Endothelial cell of umbilical vein (primary cell): Measurements from ENCODE around the gene SERPINA1. TPM values are rescaled to one million over a fixed set of nuclear protein-coding genes. Genes with fewer than 3 reads are reported as not detected.
"Not testable (repeated sequence)": the region's sequence is repeated elsewhere in the genome, so short reads cannot be mapped to it uniquely, and the experiment has no call there.

Experiments
- BruUV-seq: library from RNA; stranded (reverse); fragments of 400-500 nt; replicated peaks from 2 replicates; lab custom pipeline; 2021; lab: Mats Ljungman, UMichigan
- CTCF ChIA-PET: fragments of 300-600, 350-600 bp; sonication (Branson Sonifier 250); formaldehyde crosslinking; loops from one replicate; lab custom pipeline; 2021; ENCODE audit warnings: antibody characterized with exemption, inconsistent platforms; lab: Charles Lee
- POLR2A ChIA-PET: fragments of 300-600, 350-600 bp; sonication (Branson Sonifier 250); formaldehyde crosslinking; loops from one replicate; lab custom pipeline; 2021; ENCODE audit warnings: antibody characterized with exemption, inconsistent platforms; lab: Charles Lee
- DNase-seq: peaks from one replicate; pipeline ENCODE4 v3.0.0-alpha.2; 2011; ENCODE audit warnings: low read depth, low spot score
- FAIRE-seq: peaks from 2 replicates; lab custom pipeline; 2011; peaks lifted over from hg19 to GRCh38; lab: Jason Lieb, UNC
- H2AFZ ChIP-seq: 2 replicates; pipeline ENCODE4 v1.6.0; 2012; ENCODE audit warnings: low read depth, low read length, control low read depth, inconsistent platforms
- H3K27ac ChIP-seq: 2 replicates; pipeline ENCODE4 v1.5.1; 2011; ENCODE audit warnings: low read depth, mild to moderate bottlenecking, control low read depth, low read length, moderate library complexity; ENCODE audit not compliant: insufficient read depth
- H3K27me3 ChIP-seq, 2 experiments: 2 replicates each; pipeline versions ENCODE4 v1.6.0 to v1.6.1; 2011; ENCODE audit warnings: low read length in 2 of 2, mixed read lengths in 1 of 2; ENCODE audit not compliant: control insufficient read depth in 2 of 2, insufficient read depth in 2 of 2
- H3K36me3 ChIP-seq, 2 experiments: 2 replicates in 1 of 2; 3 replicates in 1 of 2; pipeline ENCODE4 v1.5.1; 2011; ENCODE audit warnings: low read length in 2 of 2, mild to moderate bottlenecking in 1 of 2, moderate library complexity in 1 of 2; ENCODE audit not compliant: control insufficient read depth in 2 of 2, insufficient read depth in 2 of 2; ENCODE audit errors: extremely low read depth in 1 of 2
- H3K4me1 ChIP-seq: 3 replicates; pipeline ENCODE4 v1.5.1; 2011; ENCODE audit warnings: mild to moderate bottlenecking, low read length; ENCODE audit not compliant: control insufficient read depth, insufficient read depth; ENCODE audit errors: extremely low read depth
- H3K4me2 ChIP-seq: 2 replicates; pipeline ENCODE4 v1.6.1; 2011; ENCODE audit warnings: low read length, control low read depth, mixed read lengths; ENCODE audit not compliant: insufficient read depth
- H3K4me3 ChIP-seq, 3 experiments: fragments of 200-600 bp in 1 of 3; sonication (generic), shearing (Covaris generic) in 1 of 3; replicated peaks in 1 of 3; 2 replicates each; pipeline ENCODE4 v1.5.1; 2011 to 2016; ENCODE audit warnings: control low read depth in 3 of 3, low read length in 3 of 3, mild to moderate bottlenecking in 2 of 3, inconsistent platforms in 1 of 3, low read depth in 1 of 3, moderate library complexity in 1 of 3; ENCODE audit not compliant: insufficient read depth in 1 of 3
- H3K79me2 ChIP-seq: 2 replicates; pipeline ENCODE4 v1.6.0; 2012; ENCODE audit warnings: low read length, inconsistent platforms; ENCODE audit not compliant: control insufficient read depth, insufficient read depth
- H3K9ac ChIP-seq: replicated peaks from 2 replicates; pipeline ENCODE3; 2011; ENCODE audit warnings: low read length, control low read depth; ENCODE audit not compliant: insufficient read depth; ENCODE audit errors: extremely low read depth
- H3K9me1 ChIP-seq: replicated peaks from 3 replicates; pipeline ENCODE4 v1.6.0; 2011; ENCODE audit warnings: mild to moderate bottlenecking, low read length; ENCODE audit not compliant: control insufficient read depth, insufficient read depth; ENCODE audit errors: extremely low read depth
- H3K9me3 ChIP-seq: replicated peaks from 2 replicates; pipeline ENCODE4 v1.5.1; 2012; ENCODE audit warnings: low read length, inconsistent platforms; ENCODE audit not compliant: control insufficient read depth, insufficient read depth
- H4K20me1 ChIP-seq: replicated peaks from 2 replicates; pipeline ENCODE3; 2011; ENCODE audit warnings: mild to moderate bottlenecking, low read length; ENCODE audit not compliant: control insufficient read depth, insufficient read depth; ENCODE audit errors: extremely low read depth
- EZH2 ChIP-seq: IDR thresholded peaks from 2 replicates; pipeline ENCODE4 v1.6.1; 2012; ENCODE audit warnings: borderline replicate concordance, low read depth, mild to moderate bottlenecking, moderate library complexity, low read length, inconsistent platforms; ENCODE audit not compliant: severe bottlenecking
- FOS ChIP-seq: IDR thresholded peaks from 2 replicates; pipeline ENCODE4 v1.6.1; 2011; ENCODE audit warnings: mild to moderate bottlenecking, low read length, moderate library complexity, borderline replicate concordance; ENCODE audit not compliant: insufficient read depth
- GATA2 ChIP-seq: IDR thresholded peaks from 2 replicates; pipeline ENCODE4 v1.7.0; 2011; ENCODE audit warnings: low read depth, mild to moderate bottlenecking, moderate library complexity, mixed read lengths, low read length; ENCODE audit not compliant: insufficient read length, insufficient read depth
- JUN ChIP-seq: IDR thresholded peaks from 2 replicates; pipeline ENCODE4 v1.6.1; 2011; ENCODE audit warnings: borderline replicate concordance, low read depth; ENCODE audit not compliant: insufficient read length, insufficient read depth
- MYC ChIP-seq: IDR thresholded peaks from one replicate; pipeline ENCODE4 v1.6.1; 2011; ENCODE audit warnings: mild to moderate bottlenecking, low read depth, low read length
- POLR2A ChIP-seq: IDR thresholded peaks from 2 replicates; pipeline ENCODE4 v1.6.1; 2012; ENCODE audit warnings: low read depth, mild to moderate bottlenecking, control low read depth, low read length
- POLR2AphosphoS5 ChIP-seq: IDR thresholded peaks from 2 replicates; pipeline ENCODE4 v1.6.1; 2012; ENCODE audit warnings: low read depth, mild to moderate bottlenecking, control low read depth, low read length, moderate library complexity; ENCODE audit not compliant: insufficient read depth
- dilution Hi-C: fragments of 300-500 bp; cut with MboI; formaldehyde crosslinking; loops from one replicate; pipeline ENCODE4 v1.15.0; 2019; ENCODE audit warnings: low sequenced_read_pairs; ENCODE audit not compliant: extremely low pct_ligation_motif_present
- intact Hi-C: fragments of 100-400 bp; cut with micrococcal nuclease; formaldehyde crosslinking; loops from one replicate; pipeline ENCODE4 v1.10.0; 2022
- polyA plus RNA-seq, 4 experiments: library from polyadenylated mRNA; depleted of rRNA in 3 of 4; stranded (reverse) in 3 of 4; unstranded in 1 of 4; fragments of >200 nt; gene quantifications; 2 replicates each; pipeline versions ENCODE4 v1.2.1 to v1.2.3, GENCODE V29; 2011 to 2012; ENCODE audit warnings: missing spikeins in 1 of 4
- total RNA-seq: library from RNA; stranded (reverse); gene quantifications from 2 replicates; pipeline ENCODE4 v1.2.3, GENCODE V29; 2021
- TF ChIP-seq, protein P1 (sequence below): IDR thresholded peaks from 2 replicates; pipeline ENCODE4 v1.6.1; 2011; ENCODE audit not compliant: insufficient read depth, insufficient read length
- TF ChIP-seq, protein P2 (sequence below), 2 donors: IDR thresholded peaks; 1 replicate in 1 of 2; 2 replicates in 1 of 2; pipeline ENCODE4 v1.5.1; 2011; ENCODE audit warnings: low read length in 2 of 2, mild to moderate bottlenecking in 2 of 2, moderate library complexity in 2 of 2, control low read depth in 1 of 2, inconsistent platforms in 1 of 2, low read depth in 1 of 2; ENCODE audit not compliant: insufficient read depth in 1 of 2; ENCODE audit errors: extremely low read depth in 1 of 2

Gene SERPINA1
- total and polyA plus RNA-seq, 2 donors (not counting 3 experiments of a cell fraction or from before 2014, with no cell fraction given), result not detected

DNA sequence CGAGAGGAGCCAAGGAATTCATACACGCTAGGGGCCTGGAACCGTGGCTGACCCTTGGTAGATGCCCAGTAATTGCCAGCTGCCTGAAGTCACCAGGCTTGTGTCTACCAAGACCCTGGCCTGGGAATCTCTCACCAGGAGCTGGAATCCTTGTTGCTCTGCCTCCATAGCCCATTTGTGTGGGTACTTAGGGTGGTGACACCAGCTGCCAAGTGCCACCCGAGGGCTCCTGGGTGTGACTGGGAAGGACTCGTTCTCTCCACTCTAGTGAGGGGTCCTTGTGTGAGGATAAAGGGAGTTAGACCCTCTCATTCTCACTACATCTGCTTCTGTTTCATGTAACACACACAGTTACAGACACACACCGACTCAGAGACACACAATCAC, 17.9 kb downstream of the SERPINA1 start:
- Histone ChIP-seq H3K9me3 (no peaks in the 10 kb centered on the region), H2AFZ (no peak overlapping the region), H3K36me3 (no peaks in the 10 kb centered on the region), H4K20me1 (no peaks in the 10 kb centered on the region), H3K79me2 (no peaks in the 10 kb centered on the region), H3K9me1 (no peaks in the 10 kb centered on the region), H3K27me3 (no peaks in the 10 kb centered on the region), H3K4me1 (no peaks in the 10 kb centered on the region), H3K4me3 (no peak overlapping the region), H3K9ac (no peak overlapping the region), H3K4me2 (no peak overlapping the region), H3K27ac (no peak overlapping the region)
- BruUV-seq, result no TSS peak
- ChIA-PET POLR2A (no interaction called here), CTCF (no interaction called here)
- TF ChIP-seq, protein P1, sequence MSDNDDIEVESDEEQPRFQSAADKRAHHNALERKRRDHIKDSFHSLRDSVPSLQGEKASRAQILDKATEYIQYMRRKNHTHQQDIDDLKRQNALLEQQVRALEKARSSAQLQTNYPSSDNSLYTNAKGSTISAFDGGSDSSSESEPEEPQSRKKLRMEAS, result no peak
- TF ChIP-seq, protein P2, sequence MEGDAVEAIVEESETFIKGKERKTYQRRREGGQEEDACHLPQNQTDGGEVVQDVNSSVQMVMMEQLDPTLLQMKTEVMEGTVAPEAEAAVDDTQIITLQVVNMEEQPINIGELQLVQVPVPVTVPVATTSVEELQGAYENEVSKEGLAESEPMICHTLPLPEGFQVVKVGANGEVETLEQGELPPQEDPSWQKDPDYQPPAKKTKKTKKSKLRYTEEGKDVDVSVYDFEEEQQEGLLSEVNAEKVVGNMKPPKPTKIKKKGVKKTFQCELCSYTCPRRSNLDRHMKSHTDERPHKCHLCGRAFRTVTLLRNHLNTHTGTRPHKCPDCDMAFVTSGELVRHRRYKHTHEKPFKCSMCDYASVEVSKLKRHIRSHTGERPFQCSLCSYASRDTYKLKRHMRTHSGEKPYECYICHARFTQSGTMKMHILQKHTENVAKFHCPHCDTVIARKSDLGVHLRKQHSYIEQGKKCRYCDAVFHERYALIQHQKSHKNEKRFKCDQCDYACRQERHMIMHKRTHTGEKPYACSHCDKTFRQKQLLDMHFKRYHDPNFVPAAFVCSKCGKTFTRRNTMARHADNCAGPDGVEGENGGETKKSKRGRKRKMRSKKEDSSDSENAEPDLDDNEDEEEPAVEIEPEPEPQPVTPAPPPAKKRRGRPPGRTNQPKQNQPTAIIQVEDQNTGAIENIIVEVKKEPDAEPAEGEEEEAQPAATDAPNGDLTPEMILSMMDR (IDR thresholded peaks at IDR 0.05; ENCODE audit: extremely low read depth in 1 of 2, insufficient read depth in 1 of 2, low read depth in 1 of 2, low read length in 2 of 2), result no peak
- TF ChIP-seq POLR2AphosphoS5 (no peak), FOS (no peak), JUN (no peak), POLR2A (no peak), GATA2 (no peak), MYC (no peak), EZH2 (no peak)
- no peak for FAIRE-seq
- intact Hi-C loops, result no loop called here
- no peak for DNase-seq
- dilution Hi-C loops, result no loop called here

DNA sequence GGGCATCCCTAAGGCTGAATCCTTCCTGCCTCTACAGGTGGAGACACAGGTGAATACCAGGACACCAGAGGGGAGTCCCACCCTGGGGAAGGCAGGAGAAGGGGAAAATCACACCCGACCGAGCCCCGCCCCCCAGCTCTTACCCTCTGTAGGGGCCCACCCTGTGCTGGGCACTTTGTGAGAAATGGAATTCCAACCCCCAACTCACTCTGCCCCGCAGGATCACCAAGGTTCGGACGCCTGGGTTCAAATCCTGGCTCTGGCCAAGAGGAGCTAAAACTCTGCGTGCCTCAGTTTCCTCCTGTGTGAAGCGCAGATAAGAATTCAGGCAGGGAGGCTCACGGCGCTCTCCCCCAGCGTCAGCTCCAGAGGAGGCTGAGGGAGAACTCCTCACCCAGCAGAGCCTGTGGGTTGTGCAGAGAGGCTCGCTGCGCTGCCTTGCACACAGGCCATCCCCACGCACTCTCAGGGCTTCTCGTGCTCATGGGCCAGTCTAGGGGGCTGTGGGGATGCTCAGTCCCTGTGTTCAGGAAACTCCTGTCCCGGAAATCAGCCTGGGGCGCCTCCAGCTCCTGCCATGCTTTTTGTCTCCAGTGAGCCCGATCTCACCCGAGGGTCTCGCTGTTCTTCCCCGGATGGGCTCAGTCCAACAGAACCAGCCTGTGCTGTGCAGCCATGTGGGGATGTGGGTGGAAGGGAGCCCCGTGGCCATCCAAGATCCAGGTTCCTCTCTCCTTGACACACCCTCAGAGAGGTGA, 18.5 kb downstream of the SERPINA1 start:
- intact Hi-C loops, POLR2A ChIA-PET, CTCF ChIA-PET: not testable (repeated sequence)

More for the DNA sequence above, 18.5 kb downstream of the SERPINA1 start:
- H3K9me3 ChIP-seq, BruUV-seq, H3K36me3 ChIP-seq, DNase-seq, H3K4me3 ChIP-seq, H2AFZ ChIP-seq, H4K20me1 ChIP-seq, H3K9me1 ChIP-seq, H3K9ac ChIP-seq, dilution Hi-C loops, FAIRE-seq, H3K4me1 ChIP-seq, H3K27ac ChIP-seq, H3K27me3 ChIP-seq, H3K4me2 ChIP-seq, H3K79me2 ChIP-seq: not testable (repeated sequence)
